ENCODE data around the gene TOM1L1. TPM values are rescaled to one million over a fixed set of nuclear protein-coding genes. Genes with fewer than 3 reads are reported as not detected.
"Not testable (repeated sequence)": the region's sequence is repeated elsewhere in the genome, so short reads cannot be mapped to it uniquely, and the experiment has no call there.

The TOM1L1 gene
- polyA plus RNA-seq, result not detected

- Mint-ChIP-seq H3K4me1 (peaks cover 4 to 7% (median 6%) of the 10 kb centered on the region in 3 donors), H3K36me3 (peaks cover 2% of the 10 kb centered on the region), H3K27ac (no peak within 1 kb of the TSS), H3K27me3 (peaks cover 30% of the 10 kb centered on the region), H3K4me3 (peak within 1 kb of the TSS in 3 of 4 donors; percentile 47 to 60 (median 54)), H3K9me3 (no peaks in the 10 kb centered on the region)
These were observed at the start of gene TOM1L1 for GRCh38 chr17:54900457-54901229. TOM1L1 (plus strand) TSS chr17:54900852; CDS start chr17:54900866, 14 bp downstream.

GRCh38 chr17:54859187-54859586 is 41.5 kb upstream of the TOM1L1 start:
- Mint-ChIP-seq H3K4me1 (peaks cover 0 to 1% (median 0%) of the 10 kb centered on the region in 3 donors), H3K4me3 (no peak overlapping the region), H3K27me3 (no peaks in the 10 kb centered on the region), H3K27ac (no peak overlapping the region), H3K9me3 (peaks cover 0 to 5% (median 0%) of the 10 kb centered on the region in 3 donors), H3K36me3 (no peaks in the 10 kb centered on the region)

GRCh38 chr17:54860617-54861470 is 39.8 kb upstream of the TOM1L1 start:
- Mint-ChIP-seq H3K4me1 (peaks cover 0 to 1% (median 0%) of the 10 kb centered on the region in 3 donors), H3K9me3 (peaks cover 0 to 3% (median 0%) of the 10 kb centered on the region in 3 donors), H3K36me3 (no peaks in the 10 kb centered on the region), H3K4me3 (no peak overlapping the region), H3K27me3 (no peaks in the 10 kb centered on the region), H3K27ac (no peak overlapping the region)

GRCh38 chr17:54861471-54861983 is 39.1 kb upstream of the TOM1L1 start:
- Mint-ChIP-seq H3K4me1 (peaks cover 0 to 1% (median 0%) of the 10 kb centered on the region in 3 donors), H3K36me3 (no peaks in the 10 kb centered on the region), H3K9me3 (peaks cover 0 to 3% (median 0%) of the 10 kb centered on the region in 3 donors), H3K27ac (peak overlapping the region in 1 of 3 donors; percentile 4), H3K27me3 (no peaks in the 10 kb centered on the region), H3K4me3 (no peak overlapping the region)

- Mint-ChIP-seq H3K27ac (no peak overlapping the region), H3K36me3 (no peaks in the 10 kb centered on the region), H3K9me3 (no peaks in the 10 kb centered on the region), H3K4me3 (no peak overlapping the region), H3K4me1 (peaks cover 0 to 1% (median 0%) of the 10 kb centered on the region in 3 donors), H3K27me3 (no peaks in the 10 kb centered on the region)
These were observed 37.5 kb upstream of the TOM1L1 start for GRCh38 chr17:54863176-54863575.

GRCh38 chr17:54864070-54864469 is 36.6 kb upstream of the TOM1L1 start:
- H3K4me3 Mint-ChIP-seq, result no peak overlapping the region
- H3K27me3 Mint-ChIP-seq, result no peaks in the 10 kb centered on the region
- H3K36me3 Mint-ChIP-seq, result no peaks in the 10 kb centered on the region
- H3K4me1 Mint-ChIP-seq, result peaks cover 0 to 1% (median 0%) of the 10 kb centered on the region in 3 donors
- H3K9me3 Mint-ChIP-seq, result no peaks in the 10 kb centered on the region
- no peak overlapping the region for H3K27ac Mint-ChIP-seq

- H3K9me3 Mint-ChIP-seq, result no peaks in the 10 kb centered on the region
- peak overlapping the region in 1 of 3 donors; percentile 40 for H3K27ac Mint-ChIP-seq
- no peaks in the 10 kb centered on the region for H3K27me3 Mint-ChIP-seq
- H3K36me3 Mint-ChIP-seq, result no peaks in the 10 kb centered on the region
- H3K4me1 Mint-ChIP-seq, result peaks cover 0 to 1% (median 0%) of the 10 kb centered on the region in 3 donors
- no peak overlapping the region for H3K4me3 Mint-ChIP-seq
These were observed 35.9 kb upstream of the TOM1L1 start for GRCh38 chr17:54864636-54865356.

GRCh38 chr17:54867634-54868033 is 33.0 kb upstream of the TOM1L1 start:
- H3K27ac Mint-ChIP-seq, result no peak overlapping the region
- H3K9me3 Mint-ChIP-seq, result no peaks in the 10 kb centered on the region
- peaks cover 1% of the 10 kb centered on the region for H3K36me3 Mint-ChIP-seq
- H3K4me3 Mint-ChIP-seq, result no peak overlapping the region
- no peaks in the 10 kb centered on the region for H3K27me3 Mint-ChIP-seq
- H3K4me1 Mint-ChIP-seq, result no peaks in the 10 kb centered on the region

- Mint-ChIP-seq H3K4me3 (no peak overlapping the region), H3K9me3 (peaks cover 0 to 3% (median 0%) of the 10 kb centered on the region in 3 donors), H3K36me3 (peaks cover 1% of the 10 kb centered on the region), H3K27ac (no peak overlapping the region), H3K4me1 (no peaks in the 10 kb centered on the region), H3K27me3 (peaks cover 2% of the 10 kb centered on the region)
These were observed 29.9 kb upstream of the TOM1L1 start for GRCh38 chr17:54870671-54871175.

- H3K9me3 Mint-ChIP-seq, H3K4me3 Mint-ChIP-seq, H3K27me3 Mint-ChIP-seq, H3K27ac Mint-ChIP-seq, H3K4me1 Mint-ChIP-seq, H3K36me3 Mint-ChIP-seq: not testable (repeated sequence)
These were observed 24.7 kb upstream of the TOM1L1 start for GRCh38 chr17:54875906-54876305.

- H3K9me3 Mint-ChIP-seq, result peaks cover 0 to 3% (median 0%) of the 10 kb centered on the region in 3 donors
- H3K36me3 Mint-ChIP-seq, result peaks cover 1% of the 10 kb centered on the region
- H3K4me3 Mint-ChIP-seq, result no peak overlapping the region
- H3K4me1 Mint-ChIP-seq, result no peaks in the 10 kb centered on the region
- H3K27ac Mint-ChIP-seq, result no peak overlapping the region
- peaks cover 6% of the 10 kb centered on the region for H3K27me3 Mint-ChIP-seq
These were observed 23.9 kb upstream of the TOM1L1 start for GRCh38 chr17:54876656-54877195.

GRCh38 chr17:54881255-54881972 is 19.2 kb upstream of the TOM1L1 start:
- Mint-ChIP-seq H3K27me3 (peaks cover 5% of the 10 kb centered on the region), H3K27ac (no peak overlapping the region), H3K9me3 (no peaks in the 10 kb centered on the region), H3K36me3 (no peaks in the 10 kb centered on the region), H3K4me3 (no peak overlapping the region), H3K4me1 (no peaks in the 10 kb centered on the region)

GRCh38 chr17:54882371-54882770 is 18.3 kb upstream of the TOM1L1 start:
- Mint-ChIP-seq H3K27ac (no peak overlapping the region), H3K36me3 (no peaks in the 10 kb centered on the region), H3K4me1 (no peaks in the 10 kb centered on the region), H3K27me3 (peaks cover 6% of the 10 kb centered on the region), H3K4me3 (no peak overlapping the region), H3K9me3 (no peaks in the 10 kb centered on the region)

- Mint-ChIP-seq H3K9me3 (no peaks in the 10 kb centered on the region), H3K4me1 (no peaks in the 10 kb centered on the region), H3K36me3 (no peaks in the 10 kb centered on the region), H3K27me3 (peaks cover 6% of the 10 kb centered on the region), H3K27ac (no peak overlapping the region), H3K4me3 (no peak overlapping the region)
These were observed 17.7 kb upstream of the TOM1L1 start for GRCh38 chr17:54882950-54883349.

Measured in IgD-negative memory B cell (primary cell).